ENCODE results near the gene GPR143.
A peak's percentile ranks its signal among the peaks of the same experiment; 100 is the strongest.
"Not testable (repeated sequence)": the region's sequence is repeated elsewhere in the genome, so short reads cannot be mapped to it uniquely, and the experiment has no call there.

GPR143 gene

GRCh38 chrX:9785944-9786797, 20.5 kb upstream of the GPR143 start, which contains the start of gene SHROOM2:
Gene SHROOM2 (plus strand): TSS chrX:9786429. CDS start chrX:9786546, 117 bp downstream.
- DNase-seq, result no peak

GRCh38 chrX:9785254-9785943, 19.8 kb upstream of the GPR143 start:
- H3K27ac Mint-ChIP-seq, result no peak overlapping the region
- H3K36me3 Mint-ChIP-seq (ENCODE audit: insufficient read depth), result no peaks in the 10 kb centered on the region
- DNase-seq, result no peak
- H3K9me3 Mint-ChIP-seq, result no peaks in the 10 kb centered on the region
- H3K4me1 Mint-ChIP-seq (ENCODE audit: low read depth in 2 of 2), result no peaks in the 10 kb centered on the region
- peak overlapping the region in 1 of 2 donors; percentile 14 for H3K4me3 Mint-ChIP-seq
- H3K27me3 Mint-ChIP-seq, result peaks cover 12 to 15% of the 10 kb centered on the region in 2 donors
- no peak for ATAC-seq (replicated peaks)

More at GRCh38 chrX:9785944-9786797, 20.5 kb upstream of the GPR143 start, which contains the start of gene SHROOM2:
- Mint-ChIP-seq H3K4me3 (peak within 1 kb of the TSS; percentile 48 to 52), H3K27me3 (peaks cover 12 to 15% of the 10 kb centered on the region in 2 donors), H3K9me3 (no peaks in the 10 kb centered on the region), H3K27ac (no peak within 1 kb of the TSS), H3K36me3 (ENCODE audit: insufficient read depth) (no peaks in the 10 kb centered on the region), H3K4me1 (ENCODE audit: low read depth in 2 of 2) (no peaks in the 10 kb centered on the region)
- ATAC-seq (replicated peaks), result no peak

GRCh38 chrX:9784332-9784731, 18.7 kb upstream of the GPR143 start:
- peaks cover 15 to 16% of the 10 kb centered on the region in 2 donors for H3K27me3 Mint-ChIP-seq
- ATAC-seq (replicated peaks), result no peak

GRCh38 chrX:9781941-9782340, 16.3 kb upstream of the GPR143 start:
- H3K27ac Mint-ChIP-seq, result no peak overlapping the region
- no peaks in the 10 kb centered on the region for H3K9me3 Mint-ChIP-seq
- H3K36me3 Mint-ChIP-seq (ENCODE audit: insufficient read depth), result no peaks in the 10 kb centered on the region
- ATAC-seq (replicated peaks) (no peak), DNase-seq (no peak)
- H3K27me3 Mint-ChIP-seq, result peaks cover 0 to 16% of the 10 kb centered on the region in 2 donors
- no peak overlapping the region for H3K4me3 Mint-ChIP-seq
- H3K4me1 Mint-ChIP-seq (ENCODE audit: low read depth in 2 of 2), result no peaks in the 10 kb centered on the region

More at GRCh38 chrX:9784332-9784731, 18.7 kb upstream of the GPR143 start:
- Mint-ChIP-seq H3K4me3 (no peak overlapping the region), H3K27ac (no peak overlapping the region), H3K36me3 (ENCODE audit: insufficient read depth) (no peaks in the 10 kb centered on the region), H3K4me1 (ENCODE audit: low read depth in 2 of 2) (no peaks in the 10 kb centered on the region), H3K9me3 (no peaks in the 10 kb centered on the region)
- DNase-seq, result no peak

- Mint-ChIP-seq H3K27ac (no peak overlapping the region), H3K36me3 (ENCODE audit: insufficient read depth) (no peaks in the 10 kb centered on the region), H3K4me3 (no peak overlapping the region), H3K4me1 (ENCODE audit: low read depth in 2 of 2) (peaks cover 0 to 1% of the 10 kb centered on the region in 2 donors), H3K9me3 (no peaks in the 10 kb centered on the region), H3K27me3 (peaks cover 8 to 35% of the 10 kb centered on the region in 2 donors)
- ATAC-seq (replicated peaks), result no peak
- DNase-seq, result no peak
Measured at GRCh38 chrX:9775930-9776329, 10.3 kb upstream of the GPR143 start.

GRCh38 chrX:9772943-9773342, 7.3 kb upstream of the GPR143 start:
- ATAC-seq (replicated peaks) (no peak), DNase-seq (no peak)
- Mint-ChIP-seq H3K4me1 (ENCODE audit: low read depth in 2 of 2) (peaks cover 0 to 1% of the 10 kb centered on the region in 2 donors), H3K4me3 (no peak overlapping the region), H3K27ac (no peak overlapping the region), H3K36me3 (ENCODE audit: insufficient read depth) (no peaks in the 10 kb centered on the region), H3K27me3 (peaks cover 8 to 26% of the 10 kb centered on the region in 2 donors), H3K9me3 (no peaks in the 10 kb centered on the region)

GRCh38 chrX:9770319-9770718, 4.7 kb upstream of the GPR143 start:
- no peak for DNase-seq
- H3K4me3 Mint-ChIP-seq, result no peak overlapping the region

GRCh38 chrX:9768321-9768839, 2.7 kb upstream of the GPR143 start:
- ATAC-seq (replicated peaks); H3K4me3 Mint-ChIP-seq; H3K4me1 Mint-ChIP-seq (ENCODE audit: low read depth in 2 of 2); DNase-seq; H3K9me3 Mint-ChIP-seq; H3K36me3 Mint-ChIP-seq (ENCODE audit: insufficient read depth); H3K27ac Mint-ChIP-seq: not testable (repeated sequence)
- peaks cover 0 to 19% of the 10 kb centered on the region in 2 donors for H3K27me3 Mint-ChIP-seq

More at GRCh38 chrX:9770319-9770718, 4.7 kb upstream of the GPR143 start:
- Mint-ChIP-seq H3K4me1 (ENCODE audit: low read depth in 2 of 2) (peaks cover 0 to 1% of the 10 kb centered on the region in 2 donors), H3K27ac (no peak overlapping the region), H3K9me3 (no peaks in the 10 kb centered on the region), H3K36me3 (ENCODE audit: insufficient read depth) (no peaks in the 10 kb centered on the region), H3K27me3 (peaks cover 5 to 20% of the 10 kb centered on the region in 2 donors)
- no peak for ATAC-seq (replicated peaks)

- Mint-ChIP-seq H3K27ac (no peak overlapping the region), H3K27me3 (peaks cover 0 to 29% of the 10 kb centered on the region in 2 donors), H3K9me3 (no peaks in the 10 kb centered on the region), H3K36me3 (ENCODE audit: insufficient read depth) (no peaks in the 10 kb centered on the region), H3K4me3 (no peak overlapping the region), H3K4me1 (ENCODE audit: low read depth in 2 of 2) (no peaks in the 10 kb centered on the region)
- ATAC-seq (replicated peaks) (no peak), DNase-seq (no peak)
Measured at GRCh38 chrX:9767375-9767774, 1.7 kb upstream of the GPR143 start.

- Mint-ChIP-seq H3K9me3 (no peaks in the 10 kb centered on the region), H3K36me3 (ENCODE audit: insufficient read depth) (no peaks in the 10 kb centered on the region), H3K4me1 (ENCODE audit: low read depth in 2 of 2) (no peaks in the 10 kb centered on the region), H3K27me3 (peaks cover 0 to 32% of the 10 kb centered on the region in 2 donors), H3K4me3 (no peak overlapping the region), H3K27ac (no peak overlapping the region)
- ATAC-seq (replicated peaks), result no peak
- no peak for DNase-seq
Measured at GRCh38 chrX:9765072-9765736, 443 bp downstream of the GPR143 start.

- Mint-ChIP-seq H3K4me3 (no peak overlapping the region), H3K4me1 (ENCODE audit: low read depth in 2 of 2) (no peaks in the 10 kb centered on the region), H3K9me3 (no peaks in the 10 kb centered on the region), H3K36me3 (ENCODE audit: insufficient read depth) (no peaks in the 10 kb centered on the region), H3K27ac (no peak overlapping the region), H3K27me3 (peaks cover 0 to 26% of the 10 kb centered on the region in 2 donors)
- ATAC-seq (replicated peaks) (no peak), DNase-seq (no peak)
Measured at GRCh38 chrX:9759337-9759736, 6.3 kb downstream of the GPR143 start.

GRCh38 chrX:9758021-9758638, 7.5 kb downstream of the GPR143 start:
- Mint-ChIP-seq H3K27me3 (peaks cover 0 to 19% of the 10 kb centered on the region in 2 donors), H3K36me3 (ENCODE audit: insufficient read depth) (no peaks in the 10 kb centered on the region), H3K27ac (no peak overlapping the region), H3K4me1 (ENCODE audit: low read depth in 2 of 2) (no peaks in the 10 kb centered on the region), H3K9me3 (no peaks in the 10 kb centered on the region), H3K4me3 (no peak overlapping the region)
- no peak for ATAC-seq (replicated peaks)
- no peak for DNase-seq

- no peak for ATAC-seq (replicated peaks)
- DNase-seq, result no peak
- Mint-ChIP-seq H3K27me3 (peaks cover 0 to 11% of the 10 kb centered on the region in 2 donors), H3K4me1 (ENCODE audit: low read depth in 2 of 2) (no peaks in the 10 kb centered on the region), H3K4me3 (no peak overlapping the region), H3K36me3 (ENCODE audit: insufficient read depth) (no peaks in the 10 kb centered on the region), H3K27ac (no peak overlapping the region), H3K9me3 (no peaks in the 10 kb centered on the region)
Measured at GRCh38 chrX:9757366-9757765, 8.3 kb downstream of the GPR143 start.

All from effector memory CD8-positive, alpha-beta T cell (primary cell).